NCI-H1930 (cell line): ENCODE data around the gene GRAP.
"Not testable (repeated sequence)": the region's sequence is repeated elsewhere in the genome, so short reads cannot be mapped to it uniquely, and the experiment has no call there.

Experiments
- DNase-seq, 2 experiments: peaks; one replicate each; lab custom pipeline; 2025; lab: John Stamatoyannopoulos, UW

The GRAP gene

DNA sequence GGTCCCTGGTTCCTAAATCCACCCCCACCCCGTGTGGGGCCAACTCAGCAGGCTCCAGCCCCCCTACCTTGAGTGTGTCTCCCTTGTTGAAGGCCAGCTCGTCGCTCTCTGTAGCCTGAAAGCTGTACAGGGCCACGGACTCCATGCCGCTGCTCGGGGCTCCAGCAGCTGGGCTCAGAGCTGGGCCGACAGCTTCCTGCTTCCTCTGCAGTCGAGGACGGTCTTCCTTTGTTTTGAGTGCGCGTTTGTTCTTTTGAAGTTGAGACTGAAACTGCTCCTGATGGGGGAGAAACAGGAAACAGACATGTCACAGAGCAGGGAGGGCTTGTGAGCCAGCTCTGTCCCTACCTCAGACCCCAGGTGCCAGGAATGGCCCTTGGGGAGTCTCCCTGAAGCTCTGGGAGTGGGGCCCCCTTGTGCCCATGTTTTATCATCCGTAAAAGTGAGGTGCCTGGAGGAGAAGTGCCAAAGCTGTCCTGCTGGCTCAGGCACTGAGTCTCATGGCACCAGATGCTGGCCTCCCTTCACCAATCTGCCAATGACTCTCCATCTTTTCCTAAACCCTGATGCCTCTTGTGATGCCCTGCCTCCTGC, at the start of gene GRAP:
TSS of gene GRAP (minus strand) at position 176 of the 594 bp plus-strand sequence. CDS start at position 145, 31 bp downstream.
- not testable (repeated sequence) for DNase-seq

- not testable (repeated sequence) for DNase-seq
These were observed 47.1 kb upstream of the GRAP start for GRCh38 chr17:19093684-19094438.

GRCh38 chr17:19092737-19093683, 46.3 kb upstream of the GRAP start:
- DNase-seq: not testable (repeated sequence)

GRCh38 chr17:19090058-19090772, 43.5 kb upstream of the GRAP start:
- DNase-seq: not testable (repeated sequence)

GRCh38 chr17:19088804-19089685, 42.3 kb upstream of the GRAP start:
- DNase-seq: not testable (repeated sequence)

- not testable (repeated sequence) for DNase-seq
These were observed 30.6 kb upstream of the GRAP start for GRCh38 chr17:19077386-19077785.

GRCh38 chr17:19076398-19077192, 29.8 kb upstream of the GRAP start:
- DNase-seq: not testable (repeated sequence)

- not testable (repeated sequence) for DNase-seq
These were observed 23.8 kb upstream of the GRAP start for GRCh38 chr17:19070318-19071168.

DNA sequence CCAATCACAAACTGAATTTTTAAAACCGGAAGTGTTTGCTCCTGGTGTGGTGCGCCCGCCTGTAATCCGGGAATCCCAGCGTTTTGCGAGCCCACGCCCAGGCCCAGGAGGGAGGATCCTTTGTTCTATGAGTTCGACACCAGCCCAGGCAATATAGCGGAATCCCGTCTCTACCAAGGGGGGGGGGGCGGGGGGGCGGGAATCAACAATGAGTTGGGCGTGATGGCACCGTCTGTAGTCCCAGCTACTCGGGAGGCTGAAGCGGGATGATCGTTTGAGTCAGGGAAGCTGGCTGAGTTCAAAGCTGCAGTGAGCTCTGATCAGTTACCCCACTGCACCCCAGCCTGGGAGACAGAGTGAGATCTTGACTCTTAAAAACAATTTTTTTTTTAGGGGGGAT, 17.6 kb upstream of the GRAP start:
- not testable (repeated sequence) for DNase-seq

DNA sequence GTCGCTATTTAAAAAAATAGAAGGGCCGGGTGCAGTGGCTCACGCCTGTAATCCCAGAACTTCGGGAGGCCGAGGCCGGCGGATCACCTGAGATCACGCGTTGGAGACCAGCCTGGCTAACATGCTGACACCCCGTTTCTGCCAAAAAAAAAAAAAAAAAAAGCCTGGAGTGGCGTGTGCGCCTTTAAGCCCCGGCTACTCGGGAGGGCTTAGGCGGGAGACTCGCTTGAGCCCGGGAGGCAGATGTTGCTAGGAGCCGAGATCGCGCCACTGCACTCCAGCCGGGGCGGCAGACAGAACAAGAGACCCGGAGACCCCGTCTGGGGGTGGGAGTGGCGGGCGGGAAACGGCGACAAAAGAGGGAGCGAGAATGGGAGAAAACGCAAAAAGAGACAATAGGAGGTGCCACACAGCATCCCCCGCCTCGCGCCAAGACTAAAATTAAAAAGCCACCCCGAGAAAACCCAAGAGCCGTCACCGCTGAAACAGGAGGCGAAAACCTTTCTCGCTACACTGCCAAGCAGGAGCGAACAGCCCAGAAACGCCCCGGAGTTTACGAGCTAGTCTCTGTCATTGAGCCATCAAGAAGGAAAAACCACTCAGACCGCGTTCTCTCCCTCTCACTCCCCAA, 16.7 kb upstream of the GRAP start:
- DNase-seq: not testable (repeated sequence)

DNA sequence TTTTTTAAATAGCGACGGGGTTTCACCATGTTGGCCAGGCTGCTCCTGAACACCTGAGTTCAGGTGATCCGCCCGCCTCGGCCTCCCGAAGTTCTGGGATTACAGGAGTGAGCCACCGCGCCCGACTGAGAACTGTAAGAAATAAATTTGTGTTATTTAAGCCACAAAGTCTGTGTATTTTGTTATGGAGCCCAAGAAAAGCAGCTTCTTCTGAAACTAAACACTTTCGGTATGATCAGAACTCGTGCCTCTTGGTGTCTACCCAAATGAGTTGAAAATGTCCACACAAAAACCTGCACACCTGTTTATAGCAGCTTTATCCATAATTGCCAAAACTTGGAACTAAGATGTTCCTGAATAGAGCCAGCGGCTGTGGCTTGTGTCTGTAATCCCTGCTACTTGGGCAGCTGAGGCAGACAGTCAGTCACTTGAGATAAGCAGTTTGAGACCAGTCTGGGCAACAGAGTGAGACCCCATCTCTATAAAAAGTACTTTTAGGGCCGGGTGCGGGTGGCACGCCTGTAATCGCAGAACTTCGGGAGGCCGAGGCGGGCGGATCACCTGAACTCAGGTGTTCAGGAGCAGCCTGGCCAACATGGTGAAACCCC, 16.1 kb upstream of the GRAP start:
- not testable (repeated sequence) for DNase-seq

GRCh38 chr17:19062009-19062717, 15.4 kb upstream of the GRAP start:
- DNase-seq: not testable (repeated sequence)

GRCh38 chr17:19055447-19055846, 8.7 kb upstream of the GRAP start:
- not testable (repeated sequence) for DNase-seq

GRCh38 chr17:19048826-19049225, 2.1 kb upstream of the GRAP start:
- DNase-seq: not testable (repeated sequence)

DNA sequence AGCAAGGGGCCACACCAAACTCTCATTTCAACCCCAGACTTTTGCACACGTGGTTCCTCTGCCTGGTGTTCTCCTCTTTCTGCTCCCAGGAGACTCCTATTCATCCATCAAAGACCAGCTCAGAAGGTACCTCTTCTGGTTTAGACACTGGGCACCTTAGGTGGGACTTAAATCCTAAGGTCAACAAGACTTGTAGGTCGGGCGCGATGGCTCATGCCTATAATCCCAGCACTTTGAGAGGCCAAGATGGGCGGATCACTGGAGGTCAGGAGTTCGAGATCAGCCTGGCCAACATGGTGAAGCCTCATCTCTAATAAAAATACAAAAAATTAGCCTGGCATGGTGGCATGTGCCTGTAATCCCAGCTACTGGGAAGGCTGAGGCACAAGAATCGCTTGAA, 753 bp upstream of the GRAP start:
- DNase-seq: not testable (repeated sequence)

GRCh38 chr17:19044643-19045042, 2.1 kb downstream of the GRAP start:
- DNase-seq: not testable (repeated sequence)

- not testable (repeated sequence) for DNase-seq
These were observed 3.7 kb downstream of the GRAP start for GRCh38 chr17:19043032-19043431.
